ENCODE results near the gene PCNA.

DNA sequence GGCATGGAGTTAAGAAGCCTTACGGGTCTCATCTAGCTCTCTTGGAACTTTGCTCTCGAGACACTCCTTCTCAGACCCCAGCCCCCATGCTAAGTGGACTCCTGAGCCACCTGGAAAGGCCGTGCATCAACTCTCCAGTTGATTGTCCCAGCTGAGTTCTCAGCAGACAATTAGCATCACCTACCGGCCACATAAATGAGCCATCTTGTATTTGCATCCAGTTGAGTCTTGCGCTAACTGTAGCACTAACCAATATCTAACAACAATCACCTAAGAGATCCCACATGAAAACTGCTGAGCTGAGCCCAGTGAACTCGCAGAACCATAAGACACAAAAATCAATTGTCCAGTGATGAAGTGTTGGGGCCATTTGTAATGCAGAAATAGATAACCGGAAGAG is 49.7 kb downstream of the PCNA start:
- TF ChIP-seq TAF1 (IDR thresholded peaks at IDR 0.05; ENCODE audit: borderline replicate concordance, low read depth, low read length) (no peak), JUND (IDR thresholded peaks at IDR 0.05; ENCODE audit: low read depth, low read length) (no peak), SREBF1 (IDR thresholded peaks at IDR 0.05; ENCODE audit: low read length) (no peak), ZNF217 (IDR thresholded peaks at IDR 0.05) (no peak), POLR2AphosphoS2 (IDR thresholded peaks at IDR 0.05; ENCODE audit: low read depth, low read length) (no peak), RAD51 (IDR thresholded peaks at IDR 0.05) (no peak), TBL1XR1 (IDR thresholded peaks at IDR 0.05; ENCODE audit: low read depth, low read length) (no peak), CHD4 (IDR thresholded peaks at IDR 0.05) (no peak), HCFC1 (IDR thresholded peaks at IDR 0.05; ENCODE audit: low read length) (no peak)
- TF ChIP-seq, protein P1, sequence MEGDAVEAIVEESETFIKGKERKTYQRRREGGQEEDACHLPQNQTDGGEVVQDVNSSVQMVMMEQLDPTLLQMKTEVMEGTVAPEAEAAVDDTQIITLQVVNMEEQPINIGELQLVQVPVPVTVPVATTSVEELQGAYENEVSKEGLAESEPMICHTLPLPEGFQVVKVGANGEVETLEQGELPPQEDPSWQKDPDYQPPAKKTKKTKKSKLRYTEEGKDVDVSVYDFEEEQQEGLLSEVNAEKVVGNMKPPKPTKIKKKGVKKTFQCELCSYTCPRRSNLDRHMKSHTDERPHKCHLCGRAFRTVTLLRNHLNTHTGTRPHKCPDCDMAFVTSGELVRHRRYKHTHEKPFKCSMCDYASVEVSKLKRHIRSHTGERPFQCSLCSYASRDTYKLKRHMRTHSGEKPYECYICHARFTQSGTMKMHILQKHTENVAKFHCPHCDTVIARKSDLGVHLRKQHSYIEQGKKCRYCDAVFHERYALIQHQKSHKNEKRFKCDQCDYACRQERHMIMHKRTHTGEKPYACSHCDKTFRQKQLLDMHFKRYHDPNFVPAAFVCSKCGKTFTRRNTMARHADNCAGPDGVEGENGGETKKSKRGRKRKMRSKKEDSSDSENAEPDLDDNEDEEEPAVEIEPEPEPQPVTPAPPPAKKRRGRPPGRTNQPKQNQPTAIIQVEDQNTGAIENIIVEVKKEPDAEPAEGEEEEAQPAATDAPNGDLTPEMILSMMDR (IDR thresholded peaks at IDR 0.05 in 2 of 3, conservative IDR thresholded peaks at IDR 0.05 in 1 of 3; ENCODE audit: control insufficient read depth in 2 of 3, extremely low read depth in 1 of 3, insufficient read depth in 1 of 3, low read depth in 3 of 3, low read length in 3 of 3), result no peak
- TF ChIP-seq, protein P2, sequence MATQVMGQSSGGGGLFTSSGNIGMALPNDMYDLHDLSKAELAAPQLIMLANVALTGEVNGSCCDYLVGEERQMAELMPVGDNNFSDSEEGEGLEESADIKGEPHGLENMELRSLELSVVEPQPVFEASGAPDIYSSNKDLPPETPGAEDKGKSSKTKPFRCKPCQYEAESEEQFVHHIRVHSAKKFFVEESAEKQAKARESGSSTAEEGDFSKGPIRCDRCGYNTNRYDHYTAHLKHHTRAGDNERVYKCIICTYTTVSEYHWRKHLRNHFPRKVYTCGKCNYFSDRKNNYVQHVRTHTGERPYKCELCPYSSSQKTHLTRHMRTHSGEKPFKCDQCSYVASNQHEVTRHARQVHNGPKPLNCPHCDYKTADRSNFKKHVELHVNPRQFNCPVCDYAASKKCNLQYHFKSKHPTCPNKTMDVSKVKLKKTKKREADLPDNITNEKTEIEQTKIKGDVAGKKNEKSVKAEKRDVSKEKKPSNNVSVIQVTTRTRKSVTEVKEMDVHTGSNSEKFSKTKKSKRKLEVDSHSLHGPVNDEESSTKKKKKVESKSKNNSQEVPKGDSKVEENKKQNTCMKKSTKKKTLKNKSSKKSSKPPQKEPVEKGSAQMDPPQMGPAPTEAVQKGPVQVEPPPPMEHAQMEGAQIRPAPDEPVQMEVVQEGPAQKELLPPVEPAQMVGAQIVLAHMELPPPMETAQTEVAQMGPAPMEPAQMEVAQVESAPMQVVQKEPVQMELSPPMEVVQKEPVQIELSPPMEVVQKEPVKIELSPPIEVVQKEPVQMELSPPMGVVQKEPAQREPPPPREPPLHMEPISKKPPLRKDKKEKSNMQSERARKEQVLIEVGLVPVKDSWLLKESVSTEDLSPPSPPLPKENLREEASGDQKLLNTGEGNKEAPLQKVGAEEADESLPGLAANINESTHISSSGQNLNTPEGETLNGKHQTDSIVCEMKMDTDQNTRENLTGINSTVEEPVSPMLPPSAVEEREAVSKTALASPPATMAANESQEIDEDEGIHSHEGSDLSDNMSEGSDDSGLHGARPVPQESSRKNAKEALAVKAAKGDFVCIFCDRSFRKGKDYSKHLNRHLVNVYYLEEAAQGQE (IDR thresholded peaks at IDR 0.05; ENCODE audit: low read depth, low read length), result no peak
- TF ChIP-seq, protein P3, sequence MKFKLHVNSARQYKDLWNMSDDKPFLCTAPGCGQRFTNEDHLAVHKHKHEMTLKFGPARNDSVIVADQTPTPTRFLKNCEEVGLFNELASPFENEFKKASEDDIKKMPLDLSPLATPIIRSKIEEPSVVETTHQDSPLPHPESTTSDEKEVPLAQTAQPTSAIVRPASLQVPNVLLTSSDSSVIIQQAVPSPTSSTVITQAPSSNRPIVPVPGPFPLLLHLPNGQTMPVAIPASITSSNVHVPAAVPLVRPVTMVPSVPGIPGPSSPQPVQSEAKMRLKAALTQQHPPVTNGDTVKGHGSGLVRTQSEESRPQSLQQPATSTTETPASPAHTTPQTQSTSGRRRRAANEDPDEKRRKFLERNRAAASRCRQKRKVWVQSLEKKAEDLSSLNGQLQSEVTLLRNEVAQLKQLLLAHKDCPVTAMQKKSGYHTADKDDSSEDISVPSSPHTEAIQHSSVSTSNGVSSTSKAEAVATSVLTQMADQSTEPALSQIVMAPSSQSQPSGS (IDR thresholded peaks at IDR 0.05; ENCODE audit: low read length), result no peak
